PC-9 (cell line): ENCODE measurements around the gene PHEX. TPM values are rescaled to one million over a fixed set of nuclear protein-coding genes. Genes with fewer than 3 reads are reported as not detected.

Experiments used
- BruUV-seq: library from RNA; stranded (reverse); fragments of 400-500 nt; replicated peaks from 2 replicates; lab custom pipeline; 2021; lab: Mats Ljungman, UMichigan
- CTCF ChIA-PET: fragments of 300-600 bp; sonication (Branson Sonifier 250); formaldehyde crosslinking; loops from one replicate; lab custom pipeline; 2022; ENCODE audit warnings: antibody characterized with exemption; lab: Charles Lee
- POLR2A ChIA-PET: fragments of 300-600 bp; sonication (Branson Sonifier 250); formaldehyde crosslinking; loops from one replicate; lab custom pipeline; 2022; ENCODE audit warnings: antibody characterized with exemption; ENCODE audit not compliant: unreplicated experiment; lab: Charles Lee
- DNase-seq, 2 experiments: peaks; one replicate each; pipeline versions ENCODE4 v3.0.0 to v3.0.0-alpha.2; 2015 to 2022; ENCODE audit warnings: mixed read lengths in 1 of 2
- H2AFZ ChIP-seq: fragments of 200-600 bp; sonication (generic); 2 replicates; pipeline ENCODE4 v1.8.1; 2017; ENCODE audit warnings: antibody characterized with exemption
- H3F3A ChIP-seq: fragments of 200-600 bp; sonication (generic); 2 replicates; pipeline ENCODE4 v1.8.1; 2017; ENCODE audit warnings: antibody characterized with exemption, mild to moderate bottlenecking, low read depth; ENCODE audit not compliant: insufficient read depth
- H3K27ac ChIP-seq: fragments of 200-600 bp; sonication (generic); 2 replicates; pipeline ENCODE4 v1.6.1; 2016; ENCODE audit warnings: mixed run types
- H3K27me3 ChIP-seq: fragments of 200-600 bp; sonication (generic); 2 replicates; pipeline ENCODE4 v1.6.1; 2016; ENCODE audit warnings: low read depth, mixed run types; ENCODE audit not compliant: insufficient read depth
- H3K36me3 ChIP-seq: fragments of 200-600 bp; sonication (generic); 2 replicates; pipeline ENCODE4 v1.6.1; 2016; ENCODE audit warnings: low read depth, mixed run types
- H3K4me1 ChIP-seq: fragments of 200-600 bp; sonication (generic); replicated peaks from 2 replicates; pipeline ENCODE4 v1.6.1; 2016; ENCODE audit warnings: mixed run types; ENCODE audit not compliant: insufficient read depth
- H3K4me2 ChIP-seq: fragments of 200-600 bp; sonication (generic); 2 replicates; pipeline ENCODE4 v1.6.1; 2017; ENCODE audit warnings: mixed run types
- H3K4me3 ChIP-seq: fragments of 200-600 bp; sonication (generic); 2 replicates; pipeline ENCODE4 v1.6.1; 2016; ENCODE audit warnings: mixed run types
- H3K79me2 ChIP-seq: fragments of 200-600 bp; sonication (generic); 2 replicates; pipeline ENCODE4 v1.6.1; 2017; ENCODE audit warnings: low read depth, mixed run types
- H3K9me2 ChIP-seq: fragments of 200-600 bp; sonication (generic); 2 replicates; pipeline ENCODE4 v1.8.1; 2017; ENCODE audit warnings: mild to moderate bottlenecking; ENCODE audit not compliant: insufficient read depth
- H3K9me3 ChIP-seq: fragments of 200-600 bp; sonication (generic); 2 replicates; pipeline ENCODE4 v1.8.1; 2016; ENCODE audit warnings: low read depth; ENCODE audit not compliant: insufficient read depth
- H4K20me1 ChIP-seq: fragments of 200-600 bp; sonication (generic); 2 replicates; pipeline ENCODE4 v1.8.1; 2017; ENCODE audit not compliant: insufficient read depth
- EZH2 ChIP-seq: fragments of 200-600 bp; sonication (generic); IDR thresholded peaks from 2 replicates; pipeline ENCODE4 v1.8.0; 2017; ENCODE audit warnings: antibody characterized with exemption, low read depth
- intact Hi-C: fragments of 100-400 bp; cut with micrococcal nuclease; formaldehyde crosslinking; loops from one replicate; pipeline ENCODE4 v1.10.0; 2022; ENCODE audit not compliant: unreplicated experiment
- total RNA-seq: library from RNA; stranded (reverse); gene quantifications from 2 replicates; pipeline ENCODE4 v1.2.3, GENCODE V29; 2021
- TF ChIP-seq, protein P1 (sequence below): fragments of 200-600 bp; sonication (generic); conservative IDR thresholded peaks from 2 replicates; pipeline ENCODE4 v1.6.1; 2017; ENCODE audit warnings: mixed run types, antibody characterized with exemption, mild to moderate bottlenecking, moderate library complexity

PHEX gene
- total RNA-seq, 1 experiment from 2014 or later: 3.5 TPM

- H3K4me2 ChIP-seq: no peak overlapping the region
- ChIA-PET POLR2A (interaction anchor here (0.5 kb wide), 1 partner anchor 306 kb away, joined by 26 read pairs; no protein-coding TSS in a partner anchor), CTCF (no interaction called here)
- no peak for TF ChIP-seq EZH2
- TF ChIP-seq, protein P1, sequence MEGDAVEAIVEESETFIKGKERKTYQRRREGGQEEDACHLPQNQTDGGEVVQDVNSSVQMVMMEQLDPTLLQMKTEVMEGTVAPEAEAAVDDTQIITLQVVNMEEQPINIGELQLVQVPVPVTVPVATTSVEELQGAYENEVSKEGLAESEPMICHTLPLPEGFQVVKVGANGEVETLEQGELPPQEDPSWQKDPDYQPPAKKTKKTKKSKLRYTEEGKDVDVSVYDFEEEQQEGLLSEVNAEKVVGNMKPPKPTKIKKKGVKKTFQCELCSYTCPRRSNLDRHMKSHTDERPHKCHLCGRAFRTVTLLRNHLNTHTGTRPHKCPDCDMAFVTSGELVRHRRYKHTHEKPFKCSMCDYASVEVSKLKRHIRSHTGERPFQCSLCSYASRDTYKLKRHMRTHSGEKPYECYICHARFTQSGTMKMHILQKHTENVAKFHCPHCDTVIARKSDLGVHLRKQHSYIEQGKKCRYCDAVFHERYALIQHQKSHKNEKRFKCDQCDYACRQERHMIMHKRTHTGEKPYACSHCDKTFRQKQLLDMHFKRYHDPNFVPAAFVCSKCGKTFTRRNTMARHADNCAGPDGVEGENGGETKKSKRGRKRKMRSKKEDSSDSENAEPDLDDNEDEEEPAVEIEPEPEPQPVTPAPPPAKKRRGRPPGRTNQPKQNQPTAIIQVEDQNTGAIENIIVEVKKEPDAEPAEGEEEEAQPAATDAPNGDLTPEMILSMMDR: no peak
- no peak overlapping the region for H2AFZ ChIP-seq
- no peak overlapping the region for H3K4me3 ChIP-seq
- H3K4me1 ChIP-seq: peaks cover 8% of the 10 kb centered on the region; the same call in 1 of the 2 replicates
- H3K9me3 ChIP-seq: no peaks in the 10 kb centered on the region
- no peak overlapping the region for H3K27ac ChIP-seq
- H4K20me1 ChIP-seq: no peaks in the 10 kb centered on the region
- H3F3A ChIP-seq: no peaks in the 10 kb centered on the region
- no peaks in the 10 kb centered on the region for H3K79me2 ChIP-seq
- no peaks in the 10 kb centered on the region for H3K9me2 ChIP-seq
- H3K36me3 ChIP-seq: no peaks in the 10 kb centered on the region
- no TSS peak for BruUV-seq
- no peak for DNase-seq
- H3K27me3 ChIP-seq: no peaks in the 10 kb centered on the region
- intact Hi-C loops: no loop called here
Measured at GRCh38 chrX:22037911-22038537, 5.9 kb downstream of the PHEX start.

GRCh38 chrX:22039541-22039940 is 7.4 kb downstream of the PHEX start:
- Histone ChIP-seq H3F3A (no peaks in the 10 kb centered on the region), H2AFZ (no peak overlapping the region), H3K4me1 (peaks cover 8% of the 10 kb centered on the region; the same call in 1 of the 2 replicates), H3K9me2 (no peaks in the 10 kb centered on the region), H3K36me3 (no peaks in the 10 kb centered on the region), H3K27ac (peak overlapping the region; percentile 37), H4K20me1 (no peaks in the 10 kb centered on the region), H3K4me3 (no peak overlapping the region), H3K79me2 (no peaks in the 10 kb centered on the region), H3K4me2 (0 out of 2 replicates have a peak overlapping the region, but pooled peaks have one; percentile 34), H3K27me3 (no peaks in the 10 kb centered on the region), H3K9me3 (no peaks in the 10 kb centered on the region)
- TF ChIP-seq EZH2: no peak
- TF ChIP-seq, protein P1: no peak
- intact Hi-C loops: no loop called here
- DNase-seq: no peak
- no TSS peak for BruUV-seq
- ChIA-PET CTCF (no interaction called here), POLR2A (no interaction called here)

DNA sequence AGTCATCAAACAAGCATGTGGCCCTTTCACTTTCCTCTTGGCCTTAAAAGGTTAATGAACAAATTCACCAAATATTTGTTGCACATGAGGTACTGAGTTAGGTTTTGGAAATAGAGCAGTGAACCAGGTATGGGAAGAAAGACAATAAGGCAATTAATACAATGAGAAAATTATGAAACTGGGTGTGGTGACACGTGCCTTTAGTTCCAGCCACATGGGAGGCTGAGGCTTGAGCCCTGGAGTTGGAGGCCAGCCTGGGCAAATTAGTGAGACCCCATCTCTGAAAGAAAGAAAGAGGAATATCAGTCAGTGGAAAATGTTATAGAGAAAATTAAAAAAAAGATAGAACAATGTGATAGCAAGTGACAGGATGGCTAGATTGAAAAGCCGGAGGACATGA is 8.1 kb downstream of the PHEX start:
- Histone ChIP-seq H3K9me2 (no peaks in the 10 kb centered on the region), H3K36me3 (no peaks in the 10 kb centered on the region), H3K4me2 (0 out of 2 replicates have a peak overlapping the region, but pooled peaks have one; percentile 34), H3K27me3 (no peaks in the 10 kb centered on the region), H4K20me1 (no peaks in the 10 kb centered on the region), H3K27ac (peak overlapping the region; percentile 37), H3K4me3 (no peak overlapping the region), H3K79me2 (no peaks in the 10 kb centered on the region), H3K4me1 (peaks cover 8% of the 10 kb centered on the region; the same call in 1 of the 2 replicates), H3F3A (no peaks in the 10 kb centered on the region), H3K9me3 (no peaks in the 10 kb centered on the region), H2AFZ (no peak overlapping the region)
- POLR2A ChIA-PET: no interaction called here
- peak in 1 of 2 experiments; percentile 47 for DNase-seq
- CTCF ChIA-PET: no interaction called here
- intact Hi-C loops: no loop called here
- TF ChIP-seq, protein P1: no peak
- no peak for TF ChIP-seq EZH2
- BruUV-seq: no TSS peak
